HG03460 (cell line): ENCODE measurements around the gene LBH.

ENCODE experiments used
- ATAC-seq: cut with Tn5 transposase; IDR thresholded peaks from one replicate; pipeline ENCODE4 v1.9.1; 2021; ENCODE audit not compliant: unreplicated experiment

The LBH gene

DNA sequence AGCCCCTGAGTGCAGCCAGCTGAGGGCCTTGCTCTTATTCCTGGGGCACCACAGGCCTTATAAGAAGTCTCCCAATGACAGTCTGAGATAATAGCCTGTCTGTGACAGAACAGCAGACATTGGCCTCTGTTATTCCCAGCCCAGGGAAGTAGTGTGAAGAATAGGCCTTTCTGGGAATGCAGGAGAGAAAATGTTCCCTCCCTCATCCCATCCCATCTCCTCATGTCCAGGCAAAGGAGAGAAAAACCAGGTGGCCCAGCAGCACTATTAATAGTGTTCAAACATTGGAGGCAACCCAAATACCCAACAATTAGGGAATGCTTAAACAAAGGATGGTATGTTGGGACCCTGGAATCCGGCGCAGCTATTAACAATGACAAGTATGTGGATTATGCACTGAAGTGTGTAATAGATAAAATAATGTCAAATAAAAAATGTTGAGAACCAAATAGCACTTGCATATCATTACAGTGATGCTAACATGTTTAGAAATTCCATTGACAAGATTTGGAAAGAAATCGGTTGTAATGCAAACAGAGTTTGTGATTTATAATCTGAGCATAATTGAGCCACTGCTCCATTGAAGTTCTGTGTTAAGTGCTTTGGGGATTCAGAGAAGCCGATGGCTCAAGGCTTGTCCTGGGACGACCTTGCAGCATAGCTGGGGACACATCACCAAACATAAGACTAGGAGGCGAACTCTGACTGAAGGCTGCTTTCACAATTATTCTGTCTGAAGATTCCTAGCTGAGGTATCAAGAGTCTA is 69.3 kb downstream of the LBH start:
- no peak for ATAC-seq

DNA sequence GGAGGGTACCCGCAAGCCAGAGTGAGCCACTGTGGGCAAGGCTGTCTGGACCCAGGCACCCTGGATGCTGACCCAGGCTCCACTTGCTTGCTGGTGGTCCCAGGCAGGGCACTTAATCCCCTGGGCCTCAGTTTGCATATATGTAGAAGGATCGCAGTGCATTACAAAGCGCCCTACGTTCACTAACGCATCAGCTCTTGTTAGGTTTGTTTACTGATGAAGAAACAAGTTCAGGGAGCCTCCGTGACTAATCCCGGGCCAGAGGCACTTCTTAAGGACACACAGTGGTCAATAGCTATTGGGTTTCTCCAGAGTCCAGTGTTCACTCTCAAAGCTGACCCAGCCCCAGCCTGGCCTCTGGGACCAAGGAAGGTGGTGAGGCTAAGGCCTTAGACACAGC is 70.2 kb downstream of the LBH start:
- no peak for ATAC-seq

DNA sequence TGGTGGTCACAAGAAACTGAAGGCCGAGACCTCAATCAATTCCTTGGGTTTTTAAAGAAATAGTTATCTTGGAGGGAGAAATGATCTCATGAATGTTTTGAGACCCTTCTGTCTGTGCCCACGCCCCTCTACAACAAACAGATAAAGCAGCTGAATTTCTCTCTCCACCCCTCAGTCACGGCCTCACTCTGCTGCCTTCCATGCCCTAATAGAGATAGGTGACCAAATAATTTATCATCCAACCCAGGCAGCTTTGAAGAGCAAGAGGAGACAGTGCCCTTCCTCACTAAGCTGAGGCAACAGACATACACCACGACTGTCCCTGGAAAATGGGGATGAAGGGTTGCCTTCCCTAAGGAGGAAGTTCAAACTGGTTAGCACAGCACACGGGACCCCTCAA is 71.2 kb downstream of the LBH start:
- no peak for ATAC-seq

DNA sequence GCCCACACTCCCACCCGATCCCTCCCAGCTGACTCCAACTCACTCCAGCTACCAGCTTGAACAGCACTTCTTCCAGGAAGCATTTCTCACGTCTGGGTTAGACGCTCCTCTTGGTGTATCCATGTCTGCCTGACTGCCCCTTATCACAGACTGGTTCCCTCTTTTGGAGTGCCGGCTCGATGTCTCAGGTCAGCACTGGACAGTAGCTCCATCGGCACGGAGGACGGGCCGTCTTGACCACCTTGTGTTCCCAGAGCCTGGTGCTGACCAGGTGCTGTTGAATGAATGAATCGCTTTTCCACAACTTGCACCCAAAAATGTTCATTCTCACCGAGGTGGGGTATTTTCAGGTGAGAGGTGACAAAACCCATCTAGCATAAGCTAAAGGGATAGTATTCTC is 71.8 kb downstream of the LBH start:
- no peak for ATAC-seq

DNA sequence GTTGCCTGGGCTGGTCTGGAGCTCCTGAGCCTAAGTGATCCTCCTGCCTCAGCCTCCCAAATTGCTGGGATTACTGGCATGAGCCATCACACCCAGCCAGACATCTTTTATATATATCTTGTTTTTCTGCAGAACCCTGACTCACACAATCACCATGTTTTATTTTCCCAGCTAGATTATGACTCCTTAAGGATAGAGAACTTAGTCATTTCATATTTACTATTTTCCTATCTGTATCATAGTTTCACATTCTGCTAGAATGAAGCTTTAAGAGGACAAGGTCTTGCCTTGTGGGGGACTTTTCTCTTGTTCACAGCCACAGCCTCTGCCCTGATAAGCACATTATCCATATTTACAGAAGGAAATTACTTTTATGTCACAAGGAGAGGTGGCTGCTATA is 73.9 kb downstream of the LBH start:
- no peak for ATAC-seq

DNA sequence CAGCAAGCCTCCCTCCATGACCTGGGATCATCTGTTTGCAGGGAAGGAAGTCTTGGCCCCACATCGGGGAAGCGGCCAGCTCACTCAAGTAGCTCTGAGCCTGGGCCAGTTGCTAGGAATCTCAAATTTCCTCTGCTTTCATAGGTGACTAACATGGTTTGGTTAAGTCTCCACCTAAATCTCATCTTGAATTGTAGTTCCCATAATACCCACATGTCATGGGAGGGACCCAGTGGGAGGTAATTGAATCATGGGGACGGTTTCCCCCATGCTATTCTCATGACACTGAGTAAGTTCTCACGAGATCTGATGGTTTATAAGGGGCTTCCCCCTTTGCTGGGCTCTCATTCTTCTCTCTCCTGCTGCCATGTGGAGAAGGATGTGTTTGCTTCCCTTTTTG is 75.2 kb downstream of the LBH start:
- no peak for ATAC-seq

DNA sequence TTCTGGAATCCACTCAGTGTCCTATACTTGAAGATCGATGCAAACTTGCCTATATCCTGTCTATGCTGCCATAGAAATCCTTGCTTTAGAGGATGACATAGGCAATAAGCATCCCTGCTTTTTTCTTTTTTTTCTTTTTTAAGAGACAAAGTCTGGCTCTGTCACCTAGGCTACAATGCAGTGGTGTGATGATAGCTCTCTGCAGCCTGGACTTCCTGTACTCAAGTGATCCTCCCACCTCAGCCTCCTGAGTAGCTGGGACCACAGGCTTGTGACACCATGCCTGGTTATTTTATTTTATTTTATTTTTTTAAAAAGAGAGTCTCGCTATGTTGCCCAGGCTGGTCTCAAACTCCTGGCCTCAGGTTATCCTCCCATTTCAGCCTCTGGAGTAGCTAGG is 76.9 kb downstream of the LBH start:
- no peak for ATAC-seq
